Measurements from ENCODE around the gene TSPYL1. TPM values are rescaled to one million over a fixed set of nuclear protein-coding genes. Genes with fewer than 3 reads are reported as not detected.

TSPYL1 gene
- total RNA-seq, 4 donors from 2014 or later, result 16.1 to 59.8 (median 47.9) TPM

- no peak for DNase-seq
- 75 to 79% methylated on average over 2 of the region's 2 CpGs for WGBS, 2 donors (ENCODE audit: low coverage in 1 of 2)
Observed at GRCh38 chr6:116238083-116238482, 41.6 kb downstream of the TSPYL1 start.

GRCh38 chr6:116234689-116235088 is 45.0 kb downstream of the TSPYL1 start:
- H3K9me3 ChIP-seq, result no peaks in the 10 kb centered on the region
- H3K27ac ChIP-seq, result no peak overlapping the region
- no peak for DNase-seq
- TF ChIP-seq CTCF (IDR thresholded peaks at IDR 0.05), result no peak
- TF ChIP-seq EP300 (IDR thresholded peaks at IDR 0.05; ENCODE audit: low read depth), result no peak
- TF ChIP-seq POLR2AphosphoS5 (IDR thresholded peaks at IDR 0.05), result no peak
- 58 to 82% methylated on average over 3 of the region's 3 CpGs for WGBS, 2 donors (ENCODE audit: low coverage in 1 of 2)
- no peaks in the 10 kb centered on the region for H3K4me1 ChIP-seq
- in situ Hi-C loops (cut with MboI; ENCODE audit: low pct_ligation_motif_present in 1 of 4, low pct_unique_long_range_greater_than_20kb in 1 of 4, low sequenced_read_pairs in 3 of 4), result no loop called here
- H3K27me3 ChIP-seq, result no peaks in the 10 kb centered on the region
- H3K4me3 ChIP-seq, result no peak overlapping the region
- peaks cover 0 to 8% (median 1%) of the 10 kb centered on the region in 4 donors for H3K36me3 ChIP-seq
- intact Hi-C loops (cut with DNase I; ENCODE audit: low total_unique reads), result no loop called here

More at GRCh38 chr6:116238083-116238482, 41.6 kb downstream of the TSPYL1 start:
- no peak for TF ChIP-seq EP300 (IDR thresholded peaks at IDR 0.05; ENCODE audit: low read depth)
- no peak for TF ChIP-seq CTCF (IDR thresholded peaks at IDR 0.05)
- no peak for TF ChIP-seq POLR2AphosphoS5 (IDR thresholded peaks at IDR 0.05)
- no peak for TF ChIP-seq POLR2A (IDR thresholded peaks at IDR 0.05)
- Histone ChIP-seq H3K36me3 (peaks cover 0 to 9% (median 4%) of the 10 kb centered on the region in 4 donors), H3K4me3 (no peak overlapping the region), H3K9me3 (no peaks in the 10 kb centered on the region), H3K4me1 (no peaks in the 10 kb centered on the region), H3K27ac (no peak overlapping the region), H3K27me3 (no peaks in the 10 kb centered on the region)
- in situ Hi-C loops (cut with MboI; ENCODE audit: low pct_ligation_motif_present in 1 of 4, low pct_unique_long_range_greater_than_20kb in 1 of 4, low sequenced_read_pairs in 3 of 4), result no loop called here
- intact Hi-C loops (cut with DNase I; ENCODE audit: low total_unique reads), result no loop called here

GRCh38 chr6:116229287-116229913 is 50.3 kb downstream of the TSPYL1 start:
- intact Hi-C loops (cut with DNase I; ENCODE audit: low total_unique reads), result no loop called here
- peak overlapping the region in 1 of 4 donors; percentile 6 for H3K27ac ChIP-seq
- no peaks in the 10 kb centered on the region for H3K9me3 ChIP-seq
- H3K4me3 ChIP-seq, result no peak overlapping the region
- 66 to 89% methylated on average over 8 to 17 of the region's 17 CpGs for WGBS, 2 donors (ENCODE audit: low coverage in 1 of 2)
- in situ Hi-C loops (cut with MboI; ENCODE audit: low pct_ligation_motif_present in 1 of 4, low pct_unique_long_range_greater_than_20kb in 1 of 4, low sequenced_read_pairs in 3 of 4), result no loop called here
- TF ChIP-seq EP300 (IDR thresholded peaks at IDR 0.05; ENCODE audit: low read depth) (no peak), CTCF (IDR thresholded peaks at IDR 0.05) (no peak), POLR2AphosphoS5 (IDR thresholded peaks at IDR 0.05) (no peak), POLR2A (IDR thresholded peaks at IDR 0.05) (no peak)
- no peaks in the 10 kb centered on the region for H3K36me3 ChIP-seq
- H3K4me1 ChIP-seq, result no peaks in the 10 kb centered on the region
- peak; percentile 65 for DNase-seq
- H3K27me3 ChIP-seq, result no peaks in the 10 kb centered on the region

Other genes starting within 250 kb of the TSPYL1 start
- 10 to 100 TPM; 13.3 to 25.4 (median 18.9) TPM for gene FRK, start 219.0 kb downstream of the TSPYL1 start, total RNA-seq
- 10 to 100 TPM in 2 of 4 donors, 1 to 10 TPM in 2; 5.4 to 18.6 (median 12.4) TPM for gene NT5DC1, start 179.1 kb downstream of the TSPYL1 start, total RNA-seq
- gene COL10A1, start 153.8 kb downstream of the TSPYL1 start, total RNA-seq, result not detected
- gene TSPYL4, start 25.9 kb downstream of the TSPYL1 start, total RNA-seq, result 1 to 10 TPM; 3.0 to 7.8 (median 6.4) TPM
- gene DSE, start 91.0 kb upstream of the TSPYL1 start, total RNA-seq, result 10 to 100 TPM in 2 of 4 donors, 1 to 10 TPM in 2; 3.8 to 16.7 (median 9.2) TPM
- 10 to 100 TPM in 1 of 4 donors, 1 to 10 TPM in 2, not detected in 1; 3.3 to 21.7 (median 3.3) TPM for gene CALHM6, start 181.4 kb upstream of the TSPYL1 start, total RNA-seq
- gene CALHM5, start 231.7 kb upstream of the TSPYL1 start, total RNA-seq, result 1 to 10 TPM in 1 of 4 donors, under 1 TPM in 2, not detected in 1; 0.27 to 3.8 (median 0.64) TPM